HG03354 (cell line): Measurements from ENCODE around the gene POPDC2.

Experiments
- ATAC-seq: cut with Tn5 transposase; IDR thresholded peaks from one replicate; pipeline ENCODE4 v1.9.1; 2021; ENCODE audit warnings: mild to moderate bottlenecking; ENCODE audit not compliant: unreplicated experiment, poor library complexity, severe bottlenecking

Gene POPDC2

DNA sequence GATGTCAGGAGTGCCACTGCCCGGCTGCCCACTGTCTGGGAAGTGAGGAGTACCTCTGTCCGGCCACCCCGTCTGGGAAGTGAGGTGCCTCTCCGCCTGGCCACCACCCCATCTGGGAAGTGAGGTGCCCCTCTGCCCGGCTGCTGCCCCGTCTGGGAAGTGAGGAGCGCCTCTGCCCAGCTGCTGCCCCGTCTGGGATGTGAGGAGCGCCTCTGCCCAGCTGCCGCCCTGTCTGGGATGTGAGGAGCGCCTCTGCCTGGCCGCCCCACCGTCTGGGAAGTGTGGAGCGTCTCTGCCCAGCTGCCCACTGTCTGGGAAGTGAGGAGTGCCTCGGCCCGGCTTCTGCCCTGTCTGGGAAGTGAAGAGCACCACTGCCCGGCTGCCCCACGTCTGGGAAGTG lies 13.5 kb upstream of the POPDC2 start:
- ATAC-seq: no peak

DNA sequence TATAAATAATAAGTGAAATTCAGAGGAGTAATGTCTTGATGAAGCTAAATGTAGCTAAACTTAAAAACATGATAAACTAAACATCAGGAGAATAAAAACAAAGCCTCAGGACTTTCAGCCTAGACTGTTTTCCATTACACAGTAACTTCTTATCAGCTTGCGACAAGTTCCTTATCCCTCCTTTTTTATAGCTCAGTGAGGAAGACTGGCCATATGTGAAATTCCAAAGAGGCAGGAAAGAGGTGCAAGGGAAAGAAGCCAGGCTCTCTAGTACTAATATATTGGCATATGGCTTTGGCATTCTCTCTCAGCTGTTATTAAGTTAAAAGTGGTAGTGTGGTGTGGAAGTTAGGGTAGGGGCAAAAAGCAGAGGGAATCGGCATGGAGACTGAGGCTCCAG lies 12.4 kb upstream of the POPDC2 start:
- no peak for ATAC-seq

DNA sequence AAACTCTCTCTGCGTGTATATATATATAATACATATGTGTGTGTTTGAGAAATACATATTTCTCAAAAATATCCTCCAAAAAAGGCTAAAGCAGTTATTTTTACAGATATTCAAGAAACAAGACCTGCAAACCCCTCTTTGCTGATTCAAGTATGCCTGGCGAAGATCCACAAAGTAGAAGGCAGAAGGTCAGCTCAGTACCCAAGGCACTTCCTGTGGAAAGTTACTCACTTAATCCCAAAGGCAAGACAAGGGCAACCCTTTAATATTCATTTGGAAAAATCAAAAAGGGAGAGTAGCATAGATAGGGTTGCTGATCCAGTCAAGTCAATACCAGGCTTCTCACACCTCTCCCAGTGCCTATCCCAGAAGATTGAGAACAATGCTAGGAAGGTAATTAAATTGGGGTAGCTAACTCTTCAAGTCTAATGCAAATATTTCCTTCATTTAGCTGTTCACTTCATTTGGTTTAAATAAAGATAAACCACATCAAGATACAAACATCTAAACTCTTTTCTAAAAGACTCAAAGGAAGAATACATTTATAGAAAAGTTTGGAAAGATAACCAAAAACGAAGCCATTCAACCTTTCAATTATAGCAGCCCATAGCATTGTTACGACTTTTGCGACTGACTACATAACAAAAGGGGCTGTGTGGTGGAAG lies 9.6 kb upstream of the POPDC2 start:
- no peak for ATAC-seq

DNA sequence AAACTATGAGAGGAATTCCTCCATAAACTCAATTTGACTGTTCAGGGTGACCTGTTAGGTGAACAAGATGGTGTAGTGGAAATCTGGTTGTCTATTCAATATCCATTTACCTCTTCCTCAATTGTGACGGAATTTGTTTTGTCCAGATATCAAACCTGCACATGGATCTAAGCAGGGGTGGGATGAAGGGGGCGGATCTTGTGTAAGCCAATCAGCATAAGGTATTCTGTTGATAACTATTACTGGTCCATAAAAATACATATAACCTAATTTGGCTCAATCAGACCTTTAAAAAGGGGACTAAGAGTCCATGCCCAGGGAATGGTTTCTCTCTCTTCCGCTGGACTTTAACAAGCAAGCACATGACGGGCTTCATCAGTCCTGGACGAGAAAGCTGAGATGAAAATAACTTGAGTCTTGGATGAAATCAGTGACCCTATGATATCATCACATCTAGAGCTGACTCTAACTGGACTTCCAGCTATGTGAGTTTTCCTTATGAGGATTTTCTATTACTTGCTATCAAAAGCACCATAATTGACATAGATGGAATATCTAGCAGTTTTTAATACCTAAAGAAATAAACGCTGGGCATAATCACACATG lies 5.7 kb upstream of the POPDC2 start:
- ATAC-seq: no peak

DNA sequence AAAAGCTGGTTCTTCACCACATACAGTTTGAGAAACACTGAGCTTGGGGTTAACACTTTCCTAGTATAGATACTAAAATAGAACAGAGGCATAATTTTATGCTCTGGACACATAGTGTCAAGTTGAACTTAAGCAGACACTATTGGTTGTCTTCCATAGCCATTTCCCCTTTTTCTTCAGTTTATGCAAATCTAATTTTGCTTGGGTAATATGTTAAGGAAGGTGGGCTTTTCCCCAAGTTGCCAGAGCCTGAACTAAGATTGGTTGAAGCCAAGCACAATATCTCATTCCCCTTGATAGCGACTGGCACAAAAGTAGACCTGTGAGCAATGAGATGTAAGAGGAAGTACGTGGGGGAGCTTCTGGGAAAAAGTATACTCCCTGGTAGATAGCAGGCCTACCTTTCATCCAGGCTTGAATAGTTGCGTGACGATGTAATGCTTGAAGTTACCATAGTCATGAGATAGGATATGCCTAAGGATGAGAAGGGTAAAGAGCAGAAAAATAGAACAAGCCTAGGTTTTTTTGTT lies 4.5 kb upstream of the POPDC2 start:
- ATAC-seq: no peak

DNA sequence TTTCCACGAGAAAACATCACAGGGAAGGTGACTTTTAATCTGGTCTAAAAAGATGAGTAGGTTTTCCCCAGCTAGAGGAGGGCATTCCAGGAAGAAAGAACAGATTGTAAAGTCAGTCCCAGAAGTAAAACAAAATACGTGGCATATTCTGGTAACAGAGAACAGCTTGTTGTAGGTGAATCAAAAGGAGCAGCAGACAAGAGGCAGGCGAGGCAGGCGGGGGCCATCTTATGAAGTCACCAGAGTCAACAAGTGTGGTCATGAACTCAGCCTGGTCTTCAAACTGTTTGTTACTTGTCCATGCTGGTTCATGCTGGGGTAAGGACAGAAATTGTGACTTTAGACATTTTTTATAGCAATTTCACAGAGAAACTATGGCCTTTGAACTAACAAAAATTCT lies 4.0 kb upstream of the POPDC2 start:
- ATAC-seq: no peak

DNA sequence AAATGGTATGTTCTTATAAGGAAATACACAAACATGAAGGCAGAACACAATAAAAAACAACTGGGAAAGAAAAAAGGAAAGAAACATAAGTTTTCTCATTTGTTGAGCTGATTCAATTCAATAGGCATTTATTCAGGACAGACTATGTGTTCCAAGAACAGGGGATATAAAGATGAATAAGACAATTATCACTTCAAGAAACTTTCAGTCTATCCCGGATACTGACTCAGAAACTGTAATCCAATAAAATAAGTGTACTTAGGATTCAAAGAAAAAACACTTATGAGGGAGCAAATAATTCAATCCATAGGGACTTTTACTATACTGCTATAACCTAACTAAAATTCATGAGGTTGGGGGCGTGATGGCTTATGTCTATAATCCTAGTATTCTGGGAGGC lies 3.5 kb upstream of the POPDC2 start:
- no peak for ATAC-seq

DNA sequence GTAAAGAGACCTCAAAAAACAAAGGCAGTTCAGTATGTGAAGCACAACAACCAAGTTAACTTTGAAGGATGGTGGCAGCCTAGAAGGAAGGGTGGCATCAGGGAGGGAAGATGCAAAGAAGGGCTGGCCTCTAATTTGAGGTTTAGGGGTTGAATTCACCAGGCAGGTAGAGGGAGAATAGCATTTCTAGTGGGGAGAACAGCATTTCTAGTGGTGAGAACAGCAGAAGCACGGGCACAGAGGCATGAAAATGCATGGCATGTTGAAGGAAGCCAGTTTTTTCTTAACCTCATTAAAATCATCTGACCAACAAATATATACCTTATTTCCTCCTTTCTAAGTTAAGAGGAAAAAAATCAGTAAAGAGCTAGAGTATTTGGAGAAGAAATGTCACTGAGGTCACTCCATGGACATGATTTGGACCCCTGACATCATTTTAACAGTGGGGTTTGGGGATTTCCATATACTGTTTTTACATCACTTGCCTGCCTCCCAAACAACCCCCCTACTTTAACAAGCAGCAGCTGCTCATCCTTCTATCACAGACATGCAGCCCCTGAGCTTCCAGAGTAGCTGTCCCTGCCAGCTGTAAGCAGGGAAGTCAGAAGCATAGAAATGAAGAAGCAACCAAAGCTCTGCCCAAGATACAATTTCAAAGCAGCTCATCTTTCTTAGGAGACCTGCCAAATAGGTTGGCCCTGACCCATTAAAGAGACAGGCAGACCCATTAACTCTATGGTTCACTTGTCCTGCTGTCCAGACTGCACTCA lies 2.4 kb upstream of the POPDC2 start:
- ATAC-seq: no peak

DNA sequence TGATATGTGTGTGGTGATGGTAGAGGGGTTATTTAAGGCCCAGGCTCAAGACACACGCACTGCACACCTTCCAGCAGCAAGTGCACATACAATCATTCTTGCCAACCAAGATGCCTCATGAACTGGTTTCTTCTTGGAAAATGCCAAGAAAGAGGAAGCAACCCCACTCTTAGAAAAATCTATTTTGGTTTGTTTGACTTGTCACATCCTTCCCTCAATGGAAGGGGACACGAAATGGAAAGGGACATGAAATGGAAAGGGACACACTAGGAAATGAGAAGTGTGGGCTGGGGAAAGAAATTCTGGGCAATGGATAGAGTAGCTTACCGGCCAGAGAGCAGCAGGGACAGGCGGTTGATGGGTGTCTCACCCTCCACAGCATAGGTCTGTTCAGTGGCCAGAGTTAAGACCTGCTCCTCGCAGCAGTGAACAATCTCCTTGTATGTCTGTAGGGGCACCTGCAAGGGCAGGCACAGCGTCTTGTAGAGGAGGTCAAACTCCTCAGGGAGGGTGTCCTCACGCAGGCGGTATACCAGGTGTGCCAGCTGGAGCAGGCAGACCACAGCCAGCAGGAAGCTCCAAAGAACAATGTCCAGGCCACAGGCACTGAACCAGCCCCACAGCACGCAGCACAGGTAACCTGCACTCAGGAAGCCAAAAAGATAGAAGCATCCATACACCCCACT lies 640 bp downstream of the POPDC2 start:
- ATAC-seq: no peak

DNA sequence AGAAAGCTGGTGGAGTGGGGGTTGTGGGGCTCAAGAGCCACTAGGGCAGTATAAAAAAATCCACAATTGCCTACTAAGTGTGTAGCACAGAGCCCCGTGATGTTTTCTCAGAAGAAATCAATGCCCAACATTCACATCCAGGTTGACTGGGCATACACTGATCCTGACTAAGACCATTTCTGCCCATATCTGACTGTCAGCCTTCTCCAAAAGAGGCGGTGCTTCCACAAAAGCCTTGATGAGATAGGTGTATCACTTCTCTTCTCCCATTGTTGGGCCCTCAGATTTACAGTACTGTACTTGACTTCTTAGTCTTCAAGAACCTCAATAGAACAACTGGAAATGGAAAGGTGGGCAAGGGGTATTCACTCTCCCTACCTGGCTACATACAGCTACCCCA lies 1.4 kb downstream of the POPDC2 start:
- ATAC-seq: no peak

DNA sequence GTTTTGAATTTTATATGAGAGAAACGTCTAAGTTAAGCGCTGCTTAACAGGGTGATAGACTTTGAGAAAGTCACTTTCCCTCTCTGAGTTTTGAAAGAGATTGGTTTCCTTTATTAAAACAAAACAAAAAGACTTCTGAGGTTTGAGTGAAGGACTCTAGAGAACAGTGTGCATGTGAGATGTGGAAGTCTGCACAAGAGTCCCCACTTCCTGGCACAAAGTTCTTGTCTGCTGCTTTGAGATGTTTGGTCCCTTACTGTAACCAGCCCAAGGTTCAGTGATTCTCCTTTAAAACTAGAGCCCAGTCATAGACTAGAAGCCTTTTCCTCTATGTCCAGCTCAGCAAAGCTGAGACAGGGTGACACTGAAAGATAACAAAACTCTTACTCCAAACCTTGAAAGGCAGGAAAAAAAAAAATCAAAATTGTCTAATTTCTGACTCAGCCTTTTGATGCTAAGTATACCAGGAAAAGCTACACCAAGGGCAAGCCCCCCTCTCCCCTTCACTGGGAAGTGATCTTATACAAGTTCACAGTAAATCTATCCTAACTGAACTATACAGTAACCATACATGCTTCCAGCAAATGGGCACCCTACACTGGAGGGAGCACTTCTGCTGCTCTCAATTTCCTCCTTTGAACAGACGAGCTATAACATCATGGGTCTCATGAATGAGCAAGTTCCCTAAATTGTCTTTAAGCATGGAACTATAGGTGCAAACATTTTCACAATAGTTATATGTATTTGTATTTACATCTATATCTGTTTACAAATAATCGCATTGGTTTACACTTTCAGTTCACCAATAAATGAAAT lies 2.3 kb downstream of the POPDC2 start:
- no peak for ATAC-seq

DNA sequence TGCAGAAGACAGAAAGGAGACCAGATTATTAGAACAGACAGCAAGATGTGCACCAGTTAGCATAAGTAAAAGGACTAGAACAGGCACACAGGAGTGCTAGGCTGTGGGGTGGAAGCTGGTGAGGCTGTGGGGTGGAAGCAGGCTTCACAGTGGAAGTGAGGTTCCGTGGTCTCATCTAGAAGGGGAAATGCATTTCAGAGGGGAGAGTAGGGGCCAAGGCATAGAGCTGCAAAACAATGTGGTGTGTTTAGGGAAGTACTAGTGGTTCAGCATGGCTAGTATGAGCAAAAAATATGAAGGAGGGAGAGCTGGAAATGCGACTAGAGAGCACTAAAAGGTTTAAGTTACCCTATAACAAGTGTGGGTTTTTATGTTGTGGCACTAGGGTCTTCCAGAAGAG lies 6.5 kb downstream of the POPDC2 start:
- no peak for ATAC-seq

DNA sequence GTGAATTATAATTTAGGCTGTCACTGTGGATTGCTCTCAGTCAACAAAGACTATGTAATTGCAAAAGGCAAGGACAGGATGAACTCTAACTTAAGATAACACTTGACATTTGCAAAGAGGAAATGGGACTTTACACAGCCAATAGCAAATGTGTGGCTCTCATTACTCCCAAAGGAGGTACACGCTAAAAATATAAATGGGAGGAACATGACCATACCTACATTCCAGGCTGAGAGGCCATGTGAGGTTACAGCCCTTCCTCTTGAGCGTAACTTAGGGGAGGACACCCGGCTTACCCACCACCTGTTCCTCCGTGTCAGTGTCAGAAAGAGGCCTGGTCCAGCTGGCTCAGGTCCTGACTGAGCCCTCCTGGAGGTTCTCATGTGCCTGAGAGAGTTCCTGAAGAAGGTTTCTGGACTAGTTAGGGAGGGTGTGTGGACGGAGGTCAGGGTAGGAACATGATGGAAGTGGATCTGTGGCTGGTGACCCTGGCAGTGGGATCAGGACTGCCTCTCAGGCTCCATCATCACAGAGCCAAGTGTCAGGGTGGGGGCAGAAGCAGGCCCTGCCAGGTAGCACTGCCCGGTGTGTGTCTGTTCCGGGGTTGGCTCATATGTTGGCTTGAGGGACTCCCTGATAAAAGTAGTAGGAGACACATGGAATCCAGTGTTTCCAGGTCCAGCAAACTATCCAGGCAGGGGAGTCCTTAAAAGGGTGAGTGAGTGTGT lies 7.9 kb downstream of the POPDC2 start:
- ATAC-seq: no peak

DNA sequence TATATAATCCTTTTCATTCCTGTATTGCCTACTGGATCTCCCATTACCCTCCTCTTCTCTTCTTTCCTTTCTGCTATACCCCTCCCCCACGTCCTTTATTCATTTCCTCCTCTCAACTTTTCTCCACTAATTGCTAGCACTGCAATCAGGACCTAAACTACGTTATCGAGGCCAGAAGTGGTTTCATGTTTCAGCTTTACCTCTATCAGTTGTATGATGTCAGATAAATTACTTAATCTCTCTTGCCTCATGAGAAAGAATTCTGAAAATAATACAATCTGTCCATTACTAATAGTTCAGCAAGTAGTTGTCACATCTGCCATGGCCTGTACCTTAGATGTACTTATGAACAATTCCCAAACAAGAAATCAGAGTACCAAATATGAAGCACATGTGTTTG lies 10.6 kb downstream of the POPDC2 start:
- ATAC-seq: no peak

DNA sequence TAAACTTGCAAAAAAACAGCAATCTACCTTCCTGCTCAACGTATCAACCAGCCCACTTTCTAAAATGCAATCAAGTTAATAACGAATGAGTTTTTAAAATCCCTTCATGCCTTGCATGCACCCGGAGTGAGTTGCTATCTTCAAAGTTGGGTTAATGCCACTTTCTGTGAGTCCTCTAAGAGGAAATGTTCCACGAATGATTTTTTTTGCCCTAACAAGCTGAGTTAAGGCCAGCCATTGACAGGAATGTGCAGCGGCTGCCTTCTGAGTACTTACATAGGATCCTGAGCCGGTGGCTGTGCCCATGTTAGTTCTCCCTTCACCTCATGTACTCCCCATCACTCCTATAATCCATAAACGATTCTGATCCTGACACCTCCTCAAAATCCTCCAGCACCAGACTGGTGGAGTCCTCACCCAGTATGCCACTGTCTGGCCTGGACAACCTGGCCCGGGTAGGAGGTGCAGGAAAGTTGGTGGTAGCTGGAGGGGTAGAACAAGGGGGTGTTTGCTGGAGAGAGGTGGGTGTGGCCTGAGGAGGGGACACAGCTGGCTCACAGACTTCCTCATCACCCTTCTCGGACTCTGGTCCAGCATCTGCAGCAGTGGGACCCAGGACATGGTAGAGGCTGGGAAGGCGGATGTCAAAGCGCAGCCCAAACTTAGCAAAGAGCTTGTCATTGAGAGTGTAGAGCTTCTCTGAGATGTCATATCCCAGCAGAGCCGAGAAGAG lies 12.4 kb downstream of the POPDC2 start:
- no peak for ATAC-seq

DNA sequence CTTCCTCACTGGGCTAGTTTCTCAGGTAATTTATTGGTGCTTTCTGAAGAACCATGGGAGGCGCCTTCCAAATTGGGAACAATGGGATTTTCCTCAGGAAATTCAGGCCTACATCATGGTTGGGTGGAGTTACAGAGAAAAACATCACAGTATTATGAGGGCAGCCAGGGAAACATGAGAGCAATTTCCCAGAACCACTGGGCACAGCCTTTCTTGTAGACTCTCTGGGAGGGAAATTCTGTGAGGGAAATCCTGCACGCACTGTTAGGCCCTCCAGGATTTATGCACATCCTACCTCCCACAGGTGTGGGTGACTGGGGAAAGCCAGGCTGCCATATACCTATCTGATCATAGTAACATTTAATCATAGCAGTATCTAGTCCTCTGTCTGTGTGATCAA lies 13.2 kb downstream of the POPDC2 start:
- ATAC-seq: no peak

DNA sequence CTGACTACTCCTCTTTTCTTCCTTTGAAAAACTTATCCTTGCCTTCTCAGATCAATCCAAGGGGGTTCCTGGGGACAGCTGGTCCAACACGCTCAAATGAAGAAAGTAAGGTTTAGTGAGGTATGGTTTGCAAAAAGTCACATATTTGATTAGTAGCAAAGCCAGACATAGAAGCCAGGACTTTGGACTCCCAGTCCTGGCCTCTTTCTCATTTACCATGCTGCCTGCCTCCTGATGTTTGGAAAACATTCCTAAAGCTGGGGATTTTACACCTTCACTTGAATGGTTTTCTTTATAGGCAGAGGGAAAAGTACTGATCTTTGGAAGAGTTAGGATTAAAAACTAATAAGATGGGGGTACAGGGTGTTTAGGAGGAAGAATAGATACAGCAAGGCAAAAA lies 14.6 kb downstream of the POPDC2 start:
- ATAC-seq: no peak

DNA sequence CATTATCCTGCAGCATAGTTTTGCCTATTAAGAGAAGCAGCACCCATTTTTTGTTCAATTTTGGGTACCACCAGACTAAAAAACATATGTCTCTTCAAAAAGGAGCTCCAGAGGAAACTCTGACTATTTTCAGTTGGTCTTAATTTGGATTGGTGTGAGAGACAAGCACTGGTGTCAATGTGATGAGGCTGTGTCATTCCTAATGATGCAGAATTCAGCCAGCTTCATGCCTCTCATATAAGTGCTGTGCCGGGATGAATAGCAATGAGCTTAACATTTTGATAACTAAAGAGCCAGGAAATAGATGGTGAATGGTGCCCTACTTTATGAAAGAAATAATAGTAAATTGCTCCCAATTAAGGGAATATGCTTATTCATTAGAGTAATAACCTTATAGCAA lies 15.9 kb downstream of the POPDC2 start:
- no peak for ATAC-seq
